Skeletal muscle satellite cell (primary cell): ENCODE data around the gene LTBP2.

ENCODE experiments used
- H3K27me3 ChIP-seq: 2 replicates; pipeline ENCODE4 v1.7.0; 2013; ENCODE audit warnings: low read length; ENCODE audit not compliant: control insufficient read depth, insufficient read depth
- H3K36me3 ChIP-seq: 2 replicates; pipeline ENCODE4 v1.7.0; 2013; ENCODE audit warnings: mild to moderate bottlenecking, control low read depth, low read length; ENCODE audit not compliant: insufficient read depth
- H3K4me1 ChIP-seq: 2 replicates; pipeline ENCODE4 v1.7.0; 2013; ENCODE audit warnings: low read length; ENCODE audit not compliant: control insufficient read depth, insufficient read depth
- H3K4me2 ChIP-seq: 2 replicates; pipeline ENCODE4 v1.7.0; 2013; ENCODE audit warnings: mild to moderate bottlenecking, low read length
- H3K4me3 ChIP-seq: 2 replicates; pipeline ENCODE4 v1.7.0; 2013; ENCODE audit warnings: low read length
- H3K9ac ChIP-seq: 2 replicates; pipeline ENCODE4 v1.7.0; 2013; ENCODE audit warnings: mild to moderate bottlenecking, low read depth, low read length, moderate library complexity
- H3K9me3 ChIP-seq: replicated peaks from 2 replicates; pipeline ENCODE4 v1.7.0; 2013; ENCODE audit warnings: mild to moderate bottlenecking, control low read depth, low read length

The LTBP2 gene

GRCh38 chr14:74495356-74495755, 116.7 kb downstream of the LTBP2 start:
- H3K4me1 ChIP-seq, result peaks cover 25% of the 10 kb centered on the region
- no peak overlapping the region for H3K9ac ChIP-seq
- H3K27me3 ChIP-seq, result no peaks in the 10 kb centered on the region
- H3K4me2 ChIP-seq, result peak overlapping the region; percentile 96
- no peaks in the 10 kb centered on the region for H3K9me3 ChIP-seq
- no peak overlapping the region for H3K4me3 ChIP-seq
- peaks cover 21% of the 10 kb centered on the region for H3K36me3 ChIP-seq

DNA sequence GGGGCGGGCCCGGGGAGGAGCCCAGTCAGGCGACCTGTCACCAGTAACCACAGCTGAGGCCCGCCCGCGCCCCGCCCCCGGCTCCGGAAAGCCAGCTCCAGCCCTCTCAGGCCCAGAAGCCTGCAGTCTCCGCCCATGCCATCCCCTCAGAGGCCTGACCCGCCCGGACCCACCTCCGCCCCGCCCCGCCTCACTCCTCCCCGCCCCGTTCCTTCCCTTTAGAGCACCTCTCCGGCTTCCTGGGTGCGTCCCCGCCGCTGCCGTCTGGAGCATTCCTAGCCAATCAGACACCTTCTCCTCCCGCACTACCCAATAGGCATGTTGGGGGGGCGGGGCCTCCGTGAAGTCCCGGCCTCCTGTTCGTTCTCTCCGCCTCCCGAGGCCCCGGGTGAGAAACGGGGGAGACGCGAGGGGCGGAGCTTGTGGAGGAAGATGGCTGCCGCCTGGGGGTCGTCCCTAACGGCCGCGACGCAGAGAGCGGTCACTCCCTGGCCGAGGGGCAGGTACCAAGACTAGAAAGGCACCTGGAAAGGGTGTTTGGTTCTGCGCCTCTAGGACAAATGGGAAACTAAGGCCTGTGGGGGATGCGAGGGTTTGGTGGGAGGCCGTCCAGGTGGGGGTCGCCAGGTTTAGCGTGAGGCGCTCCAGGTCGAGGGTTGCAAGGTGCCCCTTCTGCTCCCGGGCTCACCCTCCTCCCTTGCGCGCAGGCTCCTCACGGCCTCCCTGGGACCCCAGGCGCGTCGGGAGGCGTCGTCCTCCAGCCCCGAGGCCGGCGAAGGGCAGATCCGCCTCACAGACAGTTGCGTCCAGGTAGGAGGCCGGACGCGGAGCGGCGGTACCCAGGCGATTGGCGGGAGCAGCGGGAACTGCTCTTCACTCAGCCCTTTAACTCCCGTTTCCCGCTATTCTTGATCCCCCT, 118.4 kb downstream of the LTBP2 start, which contains the start of gene ISCA2:
ISCA2 (plus strand) TSS at position 423 of the 919 bp plus-strand sequence; CDS start at position 433, 10 bp downstream.
- peak within 1 kb of the TSS; percentile 95 for H3K9ac ChIP-seq
- H3K36me3 ChIP-seq, result peaks cover 5% of the 10 kb centered on the region
- H3K9me3 ChIP-seq, result no peaks in the 10 kb centered on the region
- H3K4me2 ChIP-seq, result peak within 1 kb of the TSS; percentile 96
- H3K27me3 ChIP-seq, result no peaks in the 10 kb centered on the region
- peak within 1 kb of the TSS; percentile 99 for H3K4me3 ChIP-seq
- peaks cover 32% of the 10 kb centered on the region for H3K4me1 ChIP-seq

GRCh38 chr14:74492776-74493342, 119.2 kb downstream of the LTBP2 start, which contains the start of gene NPC2:
NPC2 (minus strand) TSS chr14:74493305; CDS start chr14:74493274, 31 bp downstream.
- Histone ChIP-seq H3K4me3 (peak within 1 kb of the TSS; percentile 99), H3K36me3 (no peaks in the 10 kb centered on the region), H3K9ac (peak within 1 kb of the TSS; percentile 95), H3K4me2 (peak within 1 kb of the TSS; percentile 96), H3K27me3 (no peaks in the 10 kb centered on the region), H3K9me3 (no peaks in the 10 kb centered on the region), H3K4me1 (peaks cover 38% of the 10 kb centered on the region)

DNA sequence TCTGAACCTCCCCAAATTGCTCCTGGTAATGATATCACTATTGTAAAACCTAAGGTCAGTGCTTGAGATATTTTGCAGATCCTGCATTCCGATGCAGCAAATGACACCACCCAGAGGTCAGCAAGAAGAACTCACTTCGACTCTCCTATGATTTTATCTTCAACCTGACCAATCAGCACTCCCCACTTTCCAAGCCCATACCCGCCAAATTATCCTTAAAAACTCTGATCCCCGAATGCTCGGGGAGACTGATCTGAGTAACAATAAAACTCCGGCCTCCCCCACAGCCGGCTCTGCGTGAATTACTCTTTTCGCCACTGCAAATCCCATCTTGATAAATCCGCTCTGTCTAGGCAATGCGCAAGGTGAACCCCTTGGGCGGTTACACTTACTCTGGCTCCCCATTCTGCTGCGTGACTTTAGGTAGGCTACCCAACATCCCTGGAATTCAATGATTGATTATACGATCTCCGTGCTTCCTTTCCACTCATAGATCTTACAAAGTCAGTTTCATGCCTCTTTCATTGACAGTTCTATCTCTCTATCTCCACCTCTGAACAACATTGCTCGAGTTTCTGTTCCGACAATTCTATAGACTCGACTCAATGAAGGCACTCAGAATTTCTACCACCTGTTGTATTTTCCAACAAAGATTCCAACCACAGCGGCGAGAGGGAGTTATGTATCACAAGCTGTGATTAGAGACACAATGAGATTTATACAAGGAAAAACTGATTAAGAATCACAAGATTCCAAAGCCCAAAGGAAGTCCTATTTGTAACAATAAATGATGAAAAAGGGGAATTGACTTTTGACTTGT, 119.9 kb downstream of the LTBP2 start:
- Histone ChIP-seq H3K9me3 (no peaks in the 10 kb centered on the region), H3K4me3 (peak overlapping the region; percentile 93), H3K4me1 (peaks cover 45% of the 10 kb centered on the region), H3K36me3 (no peaks in the 10 kb centered on the region), H3K27me3 (no peaks in the 10 kb centered on the region), H3K9ac (peak overlapping the region; percentile 91), H3K4me2 (peak overlapping the region; percentile 85)

DNA sequence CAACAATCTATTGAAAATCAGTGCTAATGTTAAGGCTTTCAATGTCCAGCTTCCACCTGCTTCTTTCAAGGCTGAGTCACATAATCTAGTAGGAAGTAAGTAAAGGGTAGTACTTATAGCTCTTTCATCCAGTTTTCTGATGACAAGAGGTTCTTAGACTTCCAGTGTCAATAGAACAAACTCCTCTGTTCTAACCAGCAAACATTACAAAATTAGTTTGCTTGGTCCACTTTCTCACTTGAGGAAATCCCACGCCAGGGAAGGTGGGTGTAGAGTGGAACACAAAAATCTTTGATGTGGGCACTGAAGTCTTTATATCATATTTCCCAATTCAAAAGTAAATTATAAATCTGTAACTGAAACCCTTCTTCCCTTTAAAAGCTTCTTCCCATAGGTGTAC, 121.6 kb downstream of the LTBP2 start:
- H3K4me3 ChIP-seq, result no peak overlapping the region
- H3K36me3 ChIP-seq, result peaks cover 4% of the 10 kb centered on the region
- H3K4me1 ChIP-seq, result peaks cover 56% of the 10 kb centered on the region
- H3K4me2 ChIP-seq, result no peak overlapping the region
- no peak overlapping the region for H3K9ac ChIP-seq
- no peaks in the 10 kb centered on the region for H3K27me3 ChIP-seq
- H3K9me3 ChIP-seq, result no peaks in the 10 kb centered on the region

GRCh38 chr14:74488786-74489397, 123.1 kb downstream of the LTBP2 start:
- Histone ChIP-seq H3K4me2 (no peak overlapping the region), H3K36me3 (peaks cover 12% of the 10 kb centered on the region), H3K27me3 (no peaks in the 10 kb centered on the region), H3K4me1 (peaks cover 41% of the 10 kb centered on the region), H3K4me3 (no peak overlapping the region), H3K9me3 (no peaks in the 10 kb centered on the region), H3K9ac (no peak overlapping the region)

DNA sequence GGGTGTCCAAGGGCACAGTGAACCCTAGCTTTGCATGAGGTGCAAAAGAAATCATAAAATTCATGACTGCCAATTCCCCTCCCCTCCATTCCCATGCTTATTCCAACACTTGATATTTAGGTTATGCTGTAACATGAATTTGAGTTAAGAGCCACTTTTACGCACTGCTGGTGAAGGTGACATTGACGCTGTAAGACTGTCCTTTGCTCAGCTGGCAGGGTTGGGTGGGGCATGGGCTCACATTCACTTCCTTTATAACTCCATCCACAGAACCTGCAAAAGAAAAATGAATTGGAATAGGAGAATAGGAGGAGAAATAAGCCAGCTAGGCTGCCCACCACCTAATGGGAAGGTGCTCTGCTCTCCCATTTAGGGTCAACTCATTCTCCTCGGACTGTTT, 125.9 kb downstream of the LTBP2 start:
- Histone ChIP-seq H3K4me2 (peak overlapping the region; percentile 21), H3K4me1 (peaks cover 32% of the 10 kb centered on the region), H3K36me3 (peaks cover 29% of the 10 kb centered on the region), H3K27me3 (no peaks in the 10 kb centered on the region), H3K9ac (no peak overlapping the region), H3K4me3 (no peak overlapping the region), H3K9me3 (no peaks in the 10 kb centered on the region)

- Histone ChIP-seq H3K4me1 (peaks cover 24% of the 10 kb centered on the region), H3K4me2 (no peak overlapping the region), H3K4me3 (no peak overlapping the region), H3K27me3 (no peaks in the 10 kb centered on the region), H3K9ac (no peak overlapping the region), H3K9me3 (no peaks in the 10 kb centered on the region), H3K36me3 (peaks cover 46% of the 10 kb centered on the region)
Measured at GRCh38 chr14:74483321-74483720, 128.7 kb downstream of the LTBP2 start.

DNA sequence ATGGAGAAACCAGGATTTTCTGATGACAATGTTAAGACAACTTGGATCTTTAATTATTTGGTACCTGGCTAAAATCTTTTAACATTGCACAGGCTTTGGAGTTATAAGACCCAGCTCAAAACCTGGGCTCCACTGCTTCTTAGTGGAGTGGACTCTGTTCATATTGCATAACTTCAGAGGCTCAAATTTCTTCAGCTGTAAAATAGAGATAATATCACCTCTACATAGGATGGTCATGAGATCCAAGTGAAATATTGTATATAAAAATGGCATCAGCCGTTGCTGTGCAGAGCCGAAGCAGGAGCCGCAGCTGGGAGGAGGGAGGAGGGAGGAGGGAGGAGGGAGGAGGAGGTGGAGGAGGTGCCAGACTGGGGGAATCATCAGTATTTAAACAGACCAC, 129.5 kb downstream of the LTBP2 start:
- H3K9me3 ChIP-seq, result no peaks in the 10 kb centered on the region
- peaks cover 46% of the 10 kb centered on the region for H3K36me3 ChIP-seq
- H3K4me2 ChIP-seq, result no peak overlapping the region
- peaks cover 16% of the 10 kb centered on the region for H3K4me1 ChIP-seq
- H3K9ac ChIP-seq, result no peak overlapping the region
- H3K4me3 ChIP-seq, result no peak overlapping the region
- H3K27me3 ChIP-seq, result no peaks in the 10 kb centered on the region

DNA sequence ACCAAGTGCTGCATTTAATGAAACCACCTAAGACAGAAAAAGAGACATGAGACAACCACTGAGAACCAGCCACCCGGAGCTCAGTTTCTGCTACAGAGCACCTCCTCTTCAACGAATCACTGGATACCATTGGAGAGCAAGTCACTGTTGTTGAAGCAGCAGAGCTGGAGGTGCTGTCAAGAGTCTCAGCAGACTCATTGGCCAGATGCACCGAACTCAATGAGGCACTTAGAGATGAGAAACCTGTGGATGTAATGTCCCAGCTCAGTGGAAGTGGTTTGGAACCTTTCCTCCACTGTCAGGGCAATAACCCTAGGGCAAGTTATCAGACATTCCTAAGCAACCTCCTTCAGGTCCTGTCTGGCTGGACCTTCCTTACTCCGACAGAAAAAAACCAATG, 132.0 kb downstream of the LTBP2 start:
- Histone ChIP-seq H3K4me1 (peaks cover 14% of the 10 kb centered on the region), H3K36me3 (peaks cover 39% of the 10 kb centered on the region), H3K9me3 (no peaks in the 10 kb centered on the region), H3K4me3 (no peak overlapping the region), H3K27me3 (no peaks in the 10 kb centered on the region), H3K9ac (no peak overlapping the region), H3K4me2 (no peak overlapping the region)
